Keratinocyte (primary cell): Measurements from ENCODE around the gene ZNF441.

Experiments used
- EZH2 ChIP-seq: IDR thresholded peaks from one replicate; pipeline ENCODE4 v1.6.1; 2012; ENCODE audit warnings: inconsistent platforms, mild to moderate bottlenecking, low read length, moderate library complexity
- TF ChIP-seq, protein P1 (sequence below), 3 experiments: IDR thresholded peaks in 1 of 3; conservative IDR thresholded peaks in 1 of 3; optimal IDR thresholded peaks in 1 of 3; 2 replicates in 2 of 3; 3 replicates in 1 of 3; pipeline versions ENCODE3 to v1.5.1; 2011; ENCODE audit warnings: low read length in 3 of 3, mild to moderate bottlenecking in 3 of 3, moderate library complexity in 2 of 3, control low read depth in 1 of 3, inconsistent platforms in 1 of 3; ENCODE audit not compliant: insufficient read depth in 2 of 3; ENCODE audit errors: extremely low read depth in 1 of 3

- TF ChIP-seq, protein P1, sequence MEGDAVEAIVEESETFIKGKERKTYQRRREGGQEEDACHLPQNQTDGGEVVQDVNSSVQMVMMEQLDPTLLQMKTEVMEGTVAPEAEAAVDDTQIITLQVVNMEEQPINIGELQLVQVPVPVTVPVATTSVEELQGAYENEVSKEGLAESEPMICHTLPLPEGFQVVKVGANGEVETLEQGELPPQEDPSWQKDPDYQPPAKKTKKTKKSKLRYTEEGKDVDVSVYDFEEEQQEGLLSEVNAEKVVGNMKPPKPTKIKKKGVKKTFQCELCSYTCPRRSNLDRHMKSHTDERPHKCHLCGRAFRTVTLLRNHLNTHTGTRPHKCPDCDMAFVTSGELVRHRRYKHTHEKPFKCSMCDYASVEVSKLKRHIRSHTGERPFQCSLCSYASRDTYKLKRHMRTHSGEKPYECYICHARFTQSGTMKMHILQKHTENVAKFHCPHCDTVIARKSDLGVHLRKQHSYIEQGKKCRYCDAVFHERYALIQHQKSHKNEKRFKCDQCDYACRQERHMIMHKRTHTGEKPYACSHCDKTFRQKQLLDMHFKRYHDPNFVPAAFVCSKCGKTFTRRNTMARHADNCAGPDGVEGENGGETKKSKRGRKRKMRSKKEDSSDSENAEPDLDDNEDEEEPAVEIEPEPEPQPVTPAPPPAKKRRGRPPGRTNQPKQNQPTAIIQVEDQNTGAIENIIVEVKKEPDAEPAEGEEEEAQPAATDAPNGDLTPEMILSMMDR (optimal IDR thresholded peaks at IDR 0.05 in 1 of 3, IDR thresholded peaks at IDR 0.05 in 1 of 3, conservative IDR thresholded peaks at IDR 0.05 in 1 of 3; ENCODE audit: extremely low read depth in 1 of 3, insufficient read depth in 2 of 3, low read length in 3 of 3): no peak
- TF ChIP-seq EZH2: no peak
These were observed 26.1 kb downstream of the ZNF441 start for GRCh38 chr19:11792942-11793341.
